ENCODE measurements around the gene PRTFDC1. TPM values are rescaled to one million over a fixed set of nuclear protein-coding genes. Genes with fewer than 3 reads are reported as not detected.

The PRTFDC1 gene
- total and polyA plus RNA-seq, 2 of the 8 experiments (the other 6 are each of a cell fraction or from before 2014, with no cell fraction given), result 5.9 to 6.6 TPM

- DNase-seq (ENCODE audit: low read depth in 1 of 2, low spot score in 2 of 2) (no peak), FAIRE-seq (no peak)
- Histone ChIP-seq H2BK15ac (ENCODE audit: low read length) (no peak overlapping the region), H2AK5ac (ENCODE audit: low read depth, low read length) (no peak overlapping the region), H2BK5ac (ENCODE audit: low read depth, low read length) (no peak overlapping the region), H3K27ac (ENCODE audit: low read depth, low read length) (no peak overlapping the region), H3K4me2 (ENCODE audit: insufficient read depth in 1 of 2, low read depth in 2 of 2, low read length in 2 of 2) (no peak overlapping the region), H3K36me3 (ENCODE audit: control insufficient read depth in 2 of 4, insufficient read depth in 4 of 4, low read length in 3 of 4) (no peaks in the 10 kb centered on the region), H3K9ac (replicated peaks in 1 of 4; ENCODE audit: extremely low read depth in 1 of 4, low read depth in 3 of 4, low read length in 3 of 4) (no peak overlapping the region), H4K8ac (ENCODE audit: extremely low read depth, insufficient read depth, low read length) (no peak overlapping the region), H3K27me3 (replicated peaks in 1 of 4; ENCODE audit: control insufficient read depth in 3 of 4, extremely low read depth in 1 of 4, insufficient read depth in 3 of 4, low read length in 3 of 4) (no peaks in the 10 kb centered on the region), H2BK20ac (ENCODE audit: low read length) (no peak overlapping the region), H2AFZ (ENCODE audit: low read length) (no peak overlapping the region), H3K4me1 (replicated peaks in 1 of 4; ENCODE audit: control insufficient read depth in 3 of 4, insufficient read depth in 4 of 4, low read length in 3 of 4) (no peaks in the 10 kb centered on the region), H3K4ac (replicated peaks; ENCODE audit: insufficient read length, low read depth, low read length) (no peak overlapping the region), H2BK12ac (ENCODE audit: low read depth, low read length) (no peak overlapping the region), H3K23ac (ENCODE audit: insufficient read length) (no peak overlapping the region), H4K5ac (ENCODE audit: insufficient read length, low read depth, low read length) (no peak overlapping the region), H3K18ac (ENCODE audit: extremely low read depth, low read length) (no peak overlapping the region), H3K9me3 (ENCODE audit: insufficient read depth in 2 of 2, low read depth in 1 of 2, low read length in 1 of 2) (no peaks in the 10 kb centered on the region), H3K23me2 (ENCODE audit: low read depth, low read length) (peaks cover 1% of the 10 kb centered on the region; the same call in 1 of the 2 replicates), H4K20me1 (replicated peaks in 1 of 2; ENCODE audit: control insufficient read depth in 1 of 2, insufficient read depth in 2 of 2, low read length in 2 of 2) (no peaks in the 10 kb centered on the region), H3K79me1 (ENCODE audit: low read depth, low read length) (no peaks in the 10 kb centered on the region), H3K4me3 (ENCODE audit: extremely low read depth in 1 of 4, insufficient read depth in 2 of 4, low read depth in 3 of 4, low read length in 4 of 4) (no peak overlapping the region), H2BK120ac (replicated peaks; ENCODE audit: low read depth, low read length) (no peak overlapping the region), H4K91ac (replicated peaks; ENCODE audit: insufficient read length, low read length) (no peak overlapping the region), H3K79me2 (ENCODE audit: control insufficient read depth in 1 of 2, insufficient read depth in 2 of 2, low read length in 2 of 2) (no peaks in the 10 kb centered on the region), H3K56ac (replicated peaks; ENCODE audit: insufficient read length, low read depth, low read length) (no peak overlapping the region), H3K14ac (ENCODE audit: insufficient read length) (no peak overlapping the region)
- WGBS, 2 experiments (ENCODE audit: extremely low coverage in 1 of 2, insufficient coverage in 1 of 2, insufficient read length in 1 of 2, insufficient replicate concordance in 2 of 2, low coverage in 1 of 2, low lambda C conversion rate in 2 of 2, missing lambda C conversion rate in 1 of 2), result 91% methylated on average over 2 of the region's 2 CpGs; no CpG with 5 or more reads in 1 of the 2 experiments
- CTCF ChIA-PET (ENCODE audit: partially characterized antibody), result interaction anchor here (0.9 kb wide), 1 partner anchor 325 kb away, joined by 3 read pairs; no protein-coding TSS in a partner anchor
- TF ChIP-seq FOSL1 (IDR thresholded peaks at IDR 0.05; ENCODE audit: insufficient read depth, low read depth, low read length) (no peak), BRCA1 (IDR thresholded peaks at IDR 0.05; ENCODE audit: low read depth, low read length) (no peak)
- POLR2A ChIA-PET (ENCODE audit: partially characterized antibody), result no interaction called here
Measured at GRCh38 chr10:24844742-24845141, 107.7 kb downstream of the PRTFDC1 start.

All from H1 (cell line).